AG10803 (cell line): ENCODE measurements around the gene C7.
"Not testable (repeated sequence)": the region's sequence is repeated elsewhere in the genome, so short reads cannot be mapped to it uniquely, and the experiment has no call there.

Experiments
- DNase-seq: peaks from one replicate; pipeline ENCODE4 v3.0.0; 2010; ENCODE audit warnings: low read depth
- H3K4me3 ChIP-seq: 2 replicates; pipeline ENCODE4 v1.5.1; 2011; ENCODE audit warnings: mild to moderate bottlenecking, low read length, control low read depth
- CTCF ChIP-seq: conservative IDR thresholded peaks from 2 replicates; pipeline ENCODE4 v1.5.1; 2011; ENCODE audit warnings: mild to moderate bottlenecking, low read length, control low read depth, inconsistent platforms

The C7 gene

GRCh38 chr5:40875958-40876357, 33.3 kb upstream of the C7 start:
- H3K4me3 ChIP-seq = no peak overlapping the region
- no peak for DNase-seq
- TF ChIP-seq CTCF = no peak

- TF ChIP-seq CTCF = no peak
- no peak for DNase-seq
- no peak overlapping the region for H3K4me3 ChIP-seq
These were observed 31.8 kb upstream of the C7 start for GRCh38 chr5:40877371-40877988.

- peak; percentile 53 for TF ChIP-seq CTCF
- peak; percentile 27 for DNase-seq
- no peak overlapping the region for H3K4me3 ChIP-seq
These were observed 29.9 kb upstream of the C7 start for GRCh38 chr5:40879163-40879942.

GRCh38 chr5:40882291-40882690, 27.0 kb upstream of the C7 start:
- TF ChIP-seq CTCF = no peak
- no peak overlapping the region for H3K4me3 ChIP-seq

GRCh38 chr5:40883051-40883450, 26.2 kb upstream of the C7 start:
- DNase-seq, H3K4me3 ChIP-seq: not testable (repeated sequence)

More at GRCh38 chr5:40882291-40882690, 27.0 kb upstream of the C7 start:
- DNase-seq = no peak

- DNase-seq, H3K4me3 ChIP-seq: not testable (repeated sequence)
These were observed 13.6 kb upstream of the C7 start for GRCh38 chr5:40895440-40896425.

- H3K4me3 ChIP-seq = no peak overlapping the region
- TF ChIP-seq CTCF = peak; percentile 98
- peak; percentile 61 for DNase-seq
These were observed 4.9 kb upstream of the C7 start for GRCh38 chr5:40904205-40904993.
